Uterus (tissue), 2 donors: ENCODE data around the gene INSIG1.

Source experiments
- CTCF ChIP-seq, 4 experiments: fragments of 200-600 bp in 2 of 4; fragments of 450-650 bp in 2 of 4; sonication (generic) in 2 of 4; IDR thresholded peaks; one replicate each; pipeline ENCODE4 v1.5.1; 2016 to 2019; ENCODE audit warnings: antibody characterized with exemption in 4 of 4, mild to moderate bottlenecking in 2 of 4, moderate library complexity in 1 of 4
- POLR2A ChIP-seq, 2 donors: fragments of 450-650 bp; IDR thresholded peaks; one replicate each; pipeline ENCODE4 v1.6.1; 2016; ENCODE audit warnings: antibody characterized with exemption in 2 of 2, mild to moderate bottlenecking in 1 of 2, moderate library complexity in 1 of 2

GRCh38 chr7:155248366-155248756 lies 49.3 kb upstream of the INSIG1 start:
- no peak for TF ChIP-seq POLR2A (IDR thresholded peaks at IDR 0.05)
- no peak for TF ChIP-seq CTCF (IDR thresholded peaks at IDR 0.05)
